OCI-LY1 (cell line): Measurements from ENCODE around the gene ESR2.
A peak's percentile ranks its signal among the peaks of the same experiment; 100 is the strongest.

ENCODE experiments used
- H2AFZ ChIP-seq: fragments of 200-600 bp; sonication (generic), shearing (Covaris generic); 2 replicates; pipeline ENCODE4 v1.6.0; 2014; ENCODE audit warnings: antibody characterized with exemption, mild to moderate bottlenecking, low read length
- H3F3A ChIP-seq: fragments of 200-600 bp; sonication (generic), shearing (Covaris generic); 2 replicates; pipeline ENCODE4 v1.6.0; 2014; ENCODE audit warnings: mild to moderate bottlenecking, antibody characterized with exemption, low read length, moderate library complexity; ENCODE audit not compliant: insufficient read depth
- H3K27ac ChIP-seq: fragments of 200-600 bp; sonication (generic); 2 replicates; pipeline ENCODE4 v1.5.1; 2014; ENCODE audit warnings: low read length, mixed run types, mild to moderate bottlenecking, low read depth; ENCODE audit not compliant: poor library complexity, severe bottlenecking
- H3K27me3 ChIP-seq: fragments of 200-600 bp; sonication (generic); 2 replicates; pipeline ENCODE4 v1.6.0; 2014; ENCODE audit warnings: antibody characterized with exemption, mild to moderate bottlenecking, low read length, moderate library complexity; ENCODE audit not compliant: insufficient read depth
- H3K36me3 ChIP-seq: fragments of 200-600 bp; sonication (generic); 2 replicates; pipeline ENCODE4 v1.6.1; 2014; ENCODE audit warnings: mild to moderate bottlenecking, antibody characterized with exemption, low read length, moderate library complexity, mixed read lengths; ENCODE audit not compliant: insufficient read depth
- H3K4me1 ChIP-seq: fragments of 200-600 bp; sonication (generic); 2 replicates; pipeline ENCODE4 v1.5.1; 2014; ENCODE audit warnings: mild to moderate bottlenecking, low read length, moderate library complexity; ENCODE audit not compliant: insufficient read depth, severe bottlenecking
- H3K4me2 ChIP-seq: fragments of 200-600 bp; sonication (generic), shearing (Covaris generic); 2 replicates; pipeline ENCODE4 v1.6.1; 2014; ENCODE audit warnings: low read length
- H3K4me3 ChIP-seq: fragments of 200-600 bp; sonication (generic); 2 replicates; pipeline ENCODE4 v1.5.1; 2014; ENCODE audit warnings: low read length, low read depth, mild to moderate bottlenecking, mixed read lengths; ENCODE audit not compliant: poor library complexity, severe bottlenecking
- H3K79me2 ChIP-seq: fragments of 200-600 bp; shearing (Covaris generic); 2 replicates; pipeline ENCODE4 v1.6.1; 2016; ENCODE audit warnings: mixed run types, low read length, mixed read lengths; ENCODE audit not compliant: insufficient read depth
- H3K9ac ChIP-seq: fragments of 200-600 bp; sonication (generic), shearing (Covaris generic); 2 replicates; pipeline ENCODE4 v1.6.1; 2014; ENCODE audit warnings: mild to moderate bottlenecking, low read length, mixed read lengths
- H3K9me2 ChIP-seq: fragments of 200-600 bp; sonication (generic), shearing (Covaris generic); 2 replicates; pipeline ENCODE4 v1.6.1; 2014; ENCODE audit warnings: low read depth, mild to moderate bottlenecking, low read length, mixed read lengths
- H3K9me3 ChIP-seq: fragments of 200-600 bp; shearing (Covaris generic); 2 replicates; pipeline ENCODE4 v1.6.1; 2014; ENCODE audit warnings: low read length, mixed read lengths
- H4K20me1 ChIP-seq: fragments of 200-600 bp; sonication (generic), shearing (Covaris generic); 2 replicates; pipeline ENCODE4 v1.6.0; 2016; ENCODE audit warnings: mild to moderate bottlenecking, low read length; ENCODE audit not compliant: insufficient read depth
- CTCF ChIP-seq: fragments of 200-600 bp; sonication (generic), shearing (Covaris generic); IDR thresholded peaks from 2 replicates; pipeline ENCODE4 v1.5.1; 2017; ENCODE audit warnings: mild to moderate bottlenecking, antibody characterized with exemption, low read length, moderate library complexity, mixed read lengths
- EZH2 ChIP-seq: fragments of 200-600 bp; sonication (generic), shearing (Covaris generic); IDR thresholded peaks from 2 replicates; pipeline ENCODE4 v1.8.0; 2017; ENCODE audit warnings: borderline replicate concordance, mixed run types, mild to moderate bottlenecking, antibody characterized with exemption, low read length, moderate library complexity, mixed read lengths

The ESR2 gene

GRCh38 chr14:64061706-64062105 is 232.5 kb downstream of the ESR2 start:
- H3K9me2 ChIP-seq, result no peaks in the 10 kb centered on the region
- H3F3A ChIP-seq, result no peaks in the 10 kb centered on the region
- TF ChIP-seq CTCF (no peak), EZH2 (no peak)
- no peak overlapping the region for H3K4me3 ChIP-seq
- no peak overlapping the region for H3K9ac ChIP-seq
- H3K36me3 ChIP-seq, result peaks cover 52% of the 10 kb centered on the region
- no peaks in the 10 kb centered on the region for H3K79me2 ChIP-seq
- no peak overlapping the region for H3K27ac ChIP-seq
- H3K27me3 ChIP-seq, result no peaks in the 10 kb centered on the region
- H4K20me1 ChIP-seq, result no peaks in the 10 kb centered on the region
- H2AFZ ChIP-seq, result no peak overlapping the region
- no peaks in the 10 kb centered on the region for H3K4me1 ChIP-seq
- H3K4me2 ChIP-seq, result no peak overlapping the region
- H3K9me3 ChIP-seq, result no peaks in the 10 kb centered on the region

- H3K9me3 ChIP-seq, result no peaks in the 10 kb centered on the region
- H3K27me3 ChIP-seq, result no peaks in the 10 kb centered on the region
- H3K4me1 ChIP-seq, result no peaks in the 10 kb centered on the region
- no peak overlapping the region for H2AFZ ChIP-seq
- no peaks in the 10 kb centered on the region for H3K9me2 ChIP-seq
- no peaks in the 10 kb centered on the region for H4K20me1 ChIP-seq
- H3K36me3 ChIP-seq, result peaks cover 50% of the 10 kb centered on the region
- no peak for TF ChIP-seq CTCF
- TF ChIP-seq EZH2, result no peak
- H3K79me2 ChIP-seq, result no peaks in the 10 kb centered on the region
- no peak overlapping the region for H3K27ac ChIP-seq
- no peak overlapping the region for H3K4me2 ChIP-seq
- no peak overlapping the region for H3K9ac ChIP-seq
- no peak overlapping the region for H3K4me3 ChIP-seq
- H3F3A ChIP-seq, result no peaks in the 10 kb centered on the region
Observed at GRCh38 chr14:64061115-64061514, 233.1 kb downstream of the ESR2 start.

GRCh38 chr14:64060648-64061096 is 233.5 kb downstream of the ESR2 start:
- Histone ChIP-seq H3K4me1 (no peaks in the 10 kb centered on the region), H3K9ac (no peak overlapping the region), H3K4me3 (no peak overlapping the region), H3K79me2 (no peaks in the 10 kb centered on the region), H3K27me3 (no peaks in the 10 kb centered on the region), H3K9me3 (no peaks in the 10 kb centered on the region), H3F3A (no peaks in the 10 kb centered on the region), H3K36me3 (peaks cover 52% of the 10 kb centered on the region), H4K20me1 (no peaks in the 10 kb centered on the region), H3K27ac (no peak overlapping the region), H3K9me2 (no peaks in the 10 kb centered on the region), H3K4me2 (no peak overlapping the region), H2AFZ (no peak overlapping the region)
- TF ChIP-seq EZH2, result no peak
- peak; percentile 73 for TF ChIP-seq CTCF
